ENCODE data around the gene EOLA1.
"Not testable (repeated sequence)": the region's sequence is repeated elsewhere in the genome, so short reads cannot be mapped to it uniquely, and the experiment has no call there.

EOLA1 gene

DNA sequence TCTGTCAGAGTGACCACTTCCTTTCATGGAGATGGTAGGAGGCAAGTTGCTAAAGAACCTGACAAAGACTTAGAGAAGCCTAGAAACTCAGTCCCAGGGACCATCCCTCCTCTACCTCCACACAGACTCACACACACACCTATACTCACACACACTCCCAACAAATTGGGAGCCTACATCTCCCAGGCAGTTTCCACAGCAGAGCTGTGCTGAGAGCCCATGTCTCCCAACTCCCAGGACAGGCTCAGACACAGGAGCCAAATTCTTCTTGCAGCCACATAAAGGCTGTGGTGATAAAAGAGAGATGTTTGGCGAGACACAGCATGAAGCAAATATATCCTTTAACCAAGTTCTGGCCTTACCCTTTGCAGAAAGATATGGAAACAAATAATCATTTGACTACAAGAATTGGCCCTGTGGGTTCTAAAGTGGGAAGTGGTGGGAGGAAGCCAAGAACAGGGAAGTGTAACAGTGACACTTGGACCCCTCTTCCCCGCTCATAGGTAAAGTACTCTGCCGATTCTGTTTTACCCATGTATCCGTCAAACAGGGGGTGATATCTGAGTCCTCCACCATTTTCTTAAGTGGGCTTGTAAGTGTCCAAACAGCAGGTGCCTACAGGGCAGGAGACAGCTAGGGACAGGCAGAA, 24.7 kb upstream of the EOLA1 start:
- no peak for DNase-seq

- DNase-seq = no peak
These were observed 24.2 kb upstream of the EOLA1 start for GRCh38 chrX:149516604-149517003.

GRCh38 chrX:149517308-149517707, 23.5 kb upstream of the EOLA1 start:
- no peak for DNase-seq

- no peak for DNase-seq
These were observed 22.6 kb upstream of the EOLA1 start for GRCh38 chrX:149518236-149518635.

DNA sequence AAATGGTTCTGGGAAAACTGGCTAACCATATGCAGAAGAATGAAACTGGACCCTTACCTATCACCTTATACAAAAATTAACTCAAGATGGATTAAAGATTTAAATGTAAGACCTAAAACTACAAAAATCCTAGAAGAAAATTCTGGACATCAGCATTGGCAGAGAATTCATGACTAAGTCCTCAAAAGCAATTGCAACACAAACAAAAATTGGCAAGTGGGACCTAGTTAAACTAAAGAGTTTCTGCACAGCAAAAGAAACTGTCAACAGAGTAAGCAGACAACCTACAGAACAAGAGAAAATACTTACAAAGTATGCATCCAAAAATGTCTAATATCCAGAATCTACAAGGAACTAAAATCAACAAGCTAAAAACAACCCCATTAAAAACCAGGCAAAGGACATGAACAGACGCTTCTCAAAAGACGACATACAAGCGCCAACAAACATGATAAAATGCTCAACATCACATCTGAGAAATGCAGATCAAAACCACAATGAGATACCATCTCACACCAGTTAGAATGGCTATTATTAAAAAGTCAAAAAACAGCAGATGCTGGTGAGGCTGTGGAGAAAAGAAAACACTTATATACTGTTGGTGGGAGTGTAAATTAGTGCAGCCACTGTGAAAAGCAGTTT, 20.1 kb upstream of the EOLA1 start:
- DNase-seq = not testable (repeated sequence)

GRCh38 chrX:149521438-149521837, 19.4 kb upstream of the EOLA1 start:
- no peak for DNase-seq

GRCh38 chrX:149522916-149523315, 17.9 kb upstream of the EOLA1 start:
- no peak for DNase-seq

DNA sequence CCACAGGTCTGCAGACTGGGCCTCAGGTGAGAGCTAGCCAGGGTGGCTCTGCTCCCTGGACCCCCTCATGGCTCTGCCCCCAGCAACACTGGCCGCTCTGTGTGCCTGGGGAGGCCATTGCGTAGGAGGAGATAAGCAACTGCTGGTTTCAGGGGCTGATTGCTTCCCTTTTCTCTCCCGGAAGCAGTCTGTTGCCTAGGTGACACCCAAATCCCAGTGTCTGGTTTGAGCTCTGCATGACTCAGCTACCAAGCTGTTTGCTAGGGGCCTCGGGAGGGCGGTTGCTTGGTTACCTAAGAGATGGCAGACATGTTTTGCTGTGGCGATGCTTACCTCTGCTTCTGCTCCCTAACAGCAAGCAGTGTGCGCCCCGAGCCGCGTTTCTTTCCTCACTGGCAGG, 15.4 kb upstream of the EOLA1 start:
- DNase-seq = peak; percentile 57

GRCh38 chrX:149525903-149526302, 14.9 kb upstream of the EOLA1 start:
- DNase-seq = peak; percentile 24

DNA sequence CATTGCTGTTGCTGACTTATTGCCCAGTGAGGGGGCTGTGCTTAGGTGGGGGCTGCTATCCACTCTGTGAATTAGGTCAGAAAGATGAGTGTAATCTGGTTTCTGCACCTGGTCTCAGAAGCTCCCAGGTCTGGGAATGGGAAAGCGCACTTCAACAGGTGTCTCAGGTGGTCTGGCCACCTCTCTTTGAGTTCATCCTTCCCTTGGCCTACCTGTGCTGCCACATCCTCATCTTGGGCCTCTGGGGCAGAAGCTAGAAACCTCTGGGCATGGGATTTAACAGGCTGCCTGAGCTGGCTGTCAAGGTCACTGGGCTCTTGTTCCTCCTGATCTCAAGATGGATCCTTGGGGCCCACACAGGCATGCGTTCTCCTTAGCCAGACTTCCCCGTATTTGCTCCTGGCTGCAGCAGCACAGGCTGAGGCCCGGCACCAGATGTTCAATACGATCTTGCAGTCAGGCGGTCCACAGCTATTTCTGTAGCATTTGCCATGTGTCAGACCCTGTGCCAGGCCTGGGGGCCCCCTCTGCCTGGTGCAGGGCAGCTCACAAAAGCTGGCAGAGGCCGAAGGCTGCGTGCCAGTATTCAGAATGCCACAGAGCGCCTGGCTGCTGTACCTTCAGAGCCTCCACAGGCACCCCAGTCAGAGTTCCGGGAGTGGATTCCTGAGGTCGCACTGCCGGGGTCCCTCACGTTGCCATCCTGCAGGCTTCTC, 14.3 kb upstream of the EOLA1 start:
- DNase-seq = not testable (repeated sequence)

- DNase-seq = no peak
These were observed 13.1 kb upstream of the EOLA1 start for GRCh38 chrX:149527705-149528104.

- DNase-seq = no peak
These were observed 12.4 kb upstream of the EOLA1 start for GRCh38 chrX:149528381-149528780.

DNA sequence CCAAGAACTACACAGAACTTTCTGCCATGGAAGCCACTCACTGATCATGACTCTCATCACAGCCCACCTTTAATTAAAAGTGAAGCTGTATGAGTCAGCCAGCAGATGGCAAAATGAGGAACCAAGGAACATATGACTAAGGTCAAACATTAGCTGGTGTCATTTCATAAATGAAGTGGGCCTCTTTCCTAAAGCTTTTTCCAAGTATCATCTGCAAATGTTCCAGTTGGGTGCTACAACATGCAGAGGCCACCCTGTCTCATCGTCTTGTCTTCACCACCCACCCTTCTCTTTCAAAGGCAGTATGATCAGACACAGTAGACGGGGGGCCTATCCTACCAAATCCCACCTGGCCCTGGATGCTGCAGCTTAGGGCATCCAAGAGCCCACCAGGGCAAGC, 9.2 kb upstream of the EOLA1 start:
- no peak for DNase-seq

- DNase-seq = not testable (repeated sequence)
These were observed 7.9 kb upstream of the EOLA1 start for GRCh38 chrX:149532868-149533267.

DNA sequence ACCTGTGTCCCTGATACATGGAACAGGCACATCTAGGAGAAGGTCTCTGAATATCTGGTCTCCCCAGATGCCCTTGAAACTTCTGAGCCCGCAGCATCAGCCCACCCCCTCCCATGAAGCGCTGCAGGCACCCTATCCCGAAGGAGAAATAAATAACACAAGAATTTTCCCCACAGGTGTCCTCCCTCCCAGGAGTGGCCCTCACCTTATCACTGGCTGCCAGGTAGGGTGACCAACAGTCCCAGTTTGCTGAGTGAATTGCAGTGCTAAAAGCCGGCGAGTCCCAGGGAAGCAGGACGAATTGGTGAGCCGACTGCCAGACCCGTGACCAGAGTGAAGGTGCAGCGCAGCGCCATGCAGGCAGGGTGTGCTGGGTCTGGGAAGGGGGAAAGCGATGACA, 6.8 kb upstream of the EOLA1 start:
- not testable (repeated sequence) for DNase-seq

GRCh38 chrX:149534926-149535602, 5.7 kb upstream of the EOLA1 start:
- not testable (repeated sequence) for DNase-seq

DNA sequence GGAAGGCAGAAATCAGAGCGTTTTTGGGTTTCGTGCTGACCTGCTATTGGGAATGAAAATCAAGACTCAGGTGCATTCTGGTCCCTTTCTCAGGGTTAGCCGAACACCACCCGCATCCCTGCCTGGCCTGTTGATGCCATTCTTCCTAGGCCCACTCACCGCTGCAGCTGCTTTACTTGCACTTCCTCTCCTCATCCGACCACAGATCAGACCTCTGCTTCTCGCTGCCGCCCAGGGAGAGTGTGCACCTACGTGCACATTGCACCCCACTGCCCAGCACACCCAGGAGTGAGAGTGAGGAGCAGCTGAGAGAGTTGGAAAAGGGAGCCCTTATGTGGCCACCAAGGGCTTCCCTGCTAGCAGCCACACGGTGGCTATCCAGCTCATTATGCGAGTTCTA, 3.3 kb upstream of the EOLA1 start:
- not testable (repeated sequence) for DNase-seq

GRCh38 chrX:149539283-149540130, 1.3 kb upstream of the EOLA1 start:
- DNase-seq = peak; percentile 83

DNA sequence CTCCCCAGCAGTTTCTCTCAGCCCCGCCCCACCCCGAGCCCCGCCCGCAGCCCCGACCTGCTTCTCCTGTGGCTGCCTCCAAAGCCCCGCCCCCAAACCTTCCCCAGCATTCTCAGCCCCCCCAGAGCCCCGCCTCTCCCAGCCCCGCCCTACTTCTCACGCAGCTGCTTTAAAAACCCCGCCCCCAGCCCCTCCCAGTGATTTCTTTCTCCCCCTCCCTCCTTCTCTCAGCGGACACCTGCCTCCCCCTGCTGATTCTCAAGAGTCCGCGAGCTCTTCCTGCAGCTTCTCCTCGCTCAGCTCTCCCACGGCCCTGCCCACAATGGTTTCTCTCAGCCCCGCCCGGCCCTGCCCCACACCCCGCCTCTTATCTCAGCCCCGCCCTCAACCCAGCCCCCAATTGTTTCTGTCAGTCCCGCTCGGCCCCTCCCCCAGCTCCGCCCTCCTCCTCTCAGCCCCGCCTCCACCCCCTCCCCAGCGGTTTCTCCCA, 636 bp upstream of the EOLA1 start:
- DNase-seq = peak; percentile 87

- DNase-seq = no peak
These were observed 772 bp downstream of the EOLA1 start for GRCh38 chrX:149541521-149542047.

DNA sequence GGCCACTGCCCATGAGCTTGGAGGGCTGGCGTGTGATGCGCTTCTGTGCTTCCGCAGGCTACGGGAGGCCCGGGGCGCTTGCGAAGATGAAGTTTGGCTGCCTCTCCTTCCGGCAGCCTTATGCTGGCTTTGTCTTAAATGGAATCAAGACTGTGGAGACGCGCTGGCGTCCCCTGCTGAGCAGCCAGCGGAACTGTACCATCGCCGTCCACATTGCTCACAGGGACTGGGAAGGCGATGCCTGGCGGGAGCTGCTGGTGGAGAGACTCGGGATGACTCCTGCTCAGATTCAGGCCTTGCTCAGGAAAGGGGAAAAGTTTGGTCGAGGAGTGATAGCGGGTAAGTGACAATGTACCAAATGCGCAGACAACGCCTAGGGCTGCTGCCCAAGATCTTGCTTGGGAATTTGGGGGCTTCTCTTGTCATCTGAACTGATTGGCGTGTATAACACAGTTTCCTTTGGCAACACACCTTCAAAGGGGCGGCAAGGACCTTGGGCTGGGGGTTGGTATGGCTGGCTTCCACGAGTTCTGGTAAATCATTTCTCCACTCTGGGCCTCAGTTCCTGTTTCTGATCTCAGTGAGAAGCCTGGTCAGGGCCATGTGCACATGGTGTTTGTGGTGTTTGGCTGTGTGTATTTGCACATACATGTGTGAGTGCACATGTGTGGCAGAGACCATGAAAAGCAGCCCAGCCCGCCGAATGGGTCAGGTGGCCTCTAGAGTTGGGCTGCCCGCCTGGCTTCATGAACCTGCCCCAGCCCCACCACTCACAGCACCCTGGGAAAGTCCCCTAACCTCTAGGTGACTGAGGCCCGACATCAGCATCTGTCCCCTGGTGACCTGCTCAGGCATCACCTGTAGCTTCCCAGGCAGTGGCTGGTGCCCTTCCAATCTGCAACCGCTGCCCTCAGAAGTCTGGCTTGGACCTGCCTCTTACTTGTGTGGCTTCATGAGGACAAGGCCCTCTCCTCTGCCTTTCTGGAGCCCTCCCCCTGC, 5.0 kb downstream of the EOLA1 start:
- not testable (repeated sequence) for DNase-seq
